GM19035 (cell line): ENCODE data around the gene GTF3C1.
A peak's percentile ranks its signal among the peaks of the same experiment; 100 is the strongest.

Experiments used
- ATAC-seq: cut with Tn5 transposase; IDR thresholded peaks from one replicate; pipeline ENCODE4 v1.9.1; 2021; ENCODE audit not compliant: unreplicated experiment

Gene GTF3C1

GRCh38 chr16:27564224-27564623 is 14.5 kb upstream of the GTF3C1 start:
- ATAC-seq = no peak

GRCh38 chr16:27561216-27561615 is 11.5 kb upstream of the GTF3C1 start:
- no peak for ATAC-seq

- no peak for ATAC-seq
These were observed 9.2 kb upstream of the GTF3C1 start for GRCh38 chr16:27558932-27559331.

- ATAC-seq = no peak
These were observed 8.7 kb upstream of the GTF3C1 start for GRCh38 chr16:27558434-27558833.

- ATAC-seq = no peak
These were observed 6.8 kb upstream of the GTF3C1 start for GRCh38 chr16:27556471-27556870.

- no peak for ATAC-seq
These were observed 1.3 kb upstream of the GTF3C1 start for GRCh38 chr16:27551036-27551435.

- no peak for ATAC-seq
These were observed 838 bp upstream of the GTF3C1 start for GRCh38 chr16:27550582-27550920.

- ATAC-seq = peak; percentile 49
These were observed 308 bp downstream of the GTF3C1 start for GRCh38 chr16:27549464-27549745.

GRCh38 chr16:27547851-27548250 is 1.9 kb downstream of the GTF3C1 start:
- ATAC-seq = no peak

- ATAC-seq = no peak
These were observed 2.6 kb downstream of the GTF3C1 start for GRCh38 chr16:27547134-27547533.

GRCh38 chr16:27544671-27545070 is 5.0 kb downstream of the GTF3C1 start:
- no peak for ATAC-seq

- ATAC-seq = no peak
These were observed 5.9 kb downstream of the GTF3C1 start for GRCh38 chr16:27543801-27544200.

GRCh38 chr16:27539636-27540035 is 10.1 kb downstream of the GTF3C1 start:
- ATAC-seq = no peak

GRCh38 chr16:27539120-27539519 is 10.6 kb downstream of the GTF3C1 start:
- ATAC-seq = no peak

GRCh38 chr16:27538528-27538927 is 11.2 kb downstream of the GTF3C1 start:
- ATAC-seq = no peak

- no peak for ATAC-seq
These were observed 15.5 kb downstream of the GTF3C1 start for GRCh38 chr16:27534256-27534655.

- ATAC-seq = no peak
These were observed 17.6 kb downstream of the GTF3C1 start for GRCh38 chr16:27531826-27532800.

GRCh38 chr16:27531186-27531585 is 18.5 kb downstream of the GTF3C1 start:
- no peak for ATAC-seq

GRCh38 chr16:27529962-27530361 is 19.8 kb downstream of the GTF3C1 start:
- no peak for ATAC-seq

GRCh38 chr16:27528294-27528693 is 21.4 kb downstream of the GTF3C1 start:
- ATAC-seq = no peak

- no peak for ATAC-seq
These were observed 23.5 kb downstream of the GTF3C1 start for GRCh38 chr16:27526180-27526579.

GRCh38 chr16:27522173-27522707 is 27.5 kb downstream of the GTF3C1 start:
- ATAC-seq = no peak
